Psoas muscle (tissue), 8 donors: Measurements from ENCODE around the gene GNAQ. TPM values are rescaled to one million over a fixed set of nuclear protein-coding genes. Genes with fewer than 3 reads are reported as not detected.
A peak's percentile ranks its signal among the peaks of the same experiment; 100 is the strongest.

Experiments used
- ATAC-seq, 4 donors: fragments of 200-7000 bp; cut with Tn5 transposase; one replicate each; pipeline ENCODE4 v1.9.1; 2020; ENCODE audit warnings: moderate library complexity in 3 of 4, mild to moderate bottlenecking in 2 of 4
- DNase-seq, 2 donors: peaks; one replicate each; pipeline ENCODE4 v3.0.0-alpha.2; 2020
- H3K27ac ChIP-seq: fragments of 200-600 bp; one replicate; pipeline ENCODE4 v1.8.0; 2022
- H3K27me3 ChIP-seq, 3 donors: fragments of 200-600 bp in 1 of 3; one replicate each; pipeline versions ENCODE4 v1.6.1 to v1.8.0; 2013 to 2022; ENCODE audit warnings: low read length in 2 of 3, mild to moderate bottlenecking in 2 of 3, moderate library complexity in 1 of 3; ENCODE audit not compliant: insufficient read depth in 3 of 3
- H3K36me3 ChIP-seq, 2 donors: fragments of 200-600 bp in 1 of 2; one replicate each; pipeline versions ENCODE4 v1.6.1 to v1.8.0; 2013 to 2022; ENCODE audit warnings: low read depth in 1 of 2, mild to moderate bottlenecking in 1 of 2, moderate library complexity in 1 of 2; ENCODE audit not compliant: insufficient read depth in 1 of 2
- H3K4me1 ChIP-seq: fragments of 200-600 bp; one replicate; pipeline ENCODE4 v1.8.0; 2022
- H3K4me3 ChIP-seq: fragments of 200-600 bp; one replicate; pipeline ENCODE4 v1.8.0; 2022; ENCODE audit warnings: mild to moderate bottlenecking
- H3K9me3 ChIP-seq: fragments of 200-600 bp; one replicate; pipeline ENCODE4 v1.8.0; 2022
- WGBS, 3 donors: extraction: QIAGEN DNeasy Blood & Tissue Kit; methylation state at CpG; one replicate each; pipeline versions ENCODE4 v1.1.6 to v1.1.7; 2013; 5-methylcytosine and 5-hydroxymethylcytosine counted together
- intact Hi-C, 2 donors: fragments of 100-400 bp; cut with DNase I; formaldehyde crosslinking; loops; one replicate each; pipeline versions ENCODE4 v1.11.0 to v1.14.2; 2022
- polyA plus RNA-seq, 3 donors: library from polyadenylated mRNA; stranded (reverse); fragments of 200-250 nt; gene quantifications; one replicate each; pipeline ENCODE4 v1.2.3, GENCODE V29; 2013
- total RNA-seq, 4 donors: library from RNA; stranded (reverse); fragmentation: NEBNext Ultra II Directional in 2 of 4; extraction: Animal tissue kit (Norgen Biotek cat#: 25700) in 2 of 4; gene quantifications; one replicate each; pipeline versions ENCODE4 v1.2.1 to v1.2.4, GENCODE V29; 2021 to 2023
- TF ChIP-seq, protein P1 (sequence below): fragments of 200-600 bp; IDR thresholded peaks from one replicate; pipeline ENCODE4 v1.8.0; 2022; ENCODE audit warnings: antibody characterized with exemption
- donor health status: healthy with polysubstance abuse.
- donor health status: DM: no; HTN: no; CAD: no; lungs with moderate emphysema.
- donor health status: Bipolar disorder and iron deficiency.
- donor health status: healthy.
- donor health status: DM: yes; HTN: yes; CAD: no.
- donor health status: DM: no; HTN: no; CAD: no.
- donor health status: DM: no; HTN: no; CAD: no.
- donor health status: DM: yes; HTN: yes; CAD: no.

GNAQ gene
- total and polyA plus RNA-seq, 7 donors, result 8.3 to 26.6 (median 23.8) TPM

DNA sequence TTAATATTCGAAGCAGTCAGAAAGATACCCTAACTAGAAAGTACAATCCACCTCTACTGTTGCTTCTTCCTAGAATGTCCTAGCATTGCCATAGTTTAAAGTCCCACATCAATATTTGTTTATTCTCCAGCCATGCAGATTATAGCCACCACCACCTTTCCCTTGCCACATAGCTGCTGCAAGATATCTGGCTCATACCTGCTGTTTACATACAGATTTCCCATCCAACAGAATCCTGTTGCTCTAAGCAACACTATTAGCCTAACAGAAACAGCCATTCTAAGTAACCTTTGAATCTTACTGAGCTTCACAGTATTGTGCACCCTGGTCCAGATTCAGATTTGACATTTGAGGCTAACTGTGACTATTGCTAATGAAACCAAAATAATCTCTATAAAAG is 45.6 kb downstream of the GNAQ start:
- no peak for DNase-seq
- no peaks in the 10 kb centered on the region for H3K36me3 ChIP-seq
- H3K4me3 ChIP-seq, result no peak overlapping the region
- WGBS, 3 donors, result 98 to 100% (median 100%) methylated on average over 1 of the region's 1 CpG
- no peaks in the 10 kb centered on the region for H3K27me3 ChIP-seq
- no peaks in the 10 kb centered on the region for H3K9me3 ChIP-seq
- intact Hi-C loops, result loop anchor here in 1 of 2 donors (5.0 kb wide), 1 partner anchor 36 kb away; no protein-coding TSS in a partner anchor
- no peak for ATAC-seq
- H3K4me1 ChIP-seq, result peaks cover 20% of the 10 kb centered on the region
- TF ChIP-seq, protein P1, sequence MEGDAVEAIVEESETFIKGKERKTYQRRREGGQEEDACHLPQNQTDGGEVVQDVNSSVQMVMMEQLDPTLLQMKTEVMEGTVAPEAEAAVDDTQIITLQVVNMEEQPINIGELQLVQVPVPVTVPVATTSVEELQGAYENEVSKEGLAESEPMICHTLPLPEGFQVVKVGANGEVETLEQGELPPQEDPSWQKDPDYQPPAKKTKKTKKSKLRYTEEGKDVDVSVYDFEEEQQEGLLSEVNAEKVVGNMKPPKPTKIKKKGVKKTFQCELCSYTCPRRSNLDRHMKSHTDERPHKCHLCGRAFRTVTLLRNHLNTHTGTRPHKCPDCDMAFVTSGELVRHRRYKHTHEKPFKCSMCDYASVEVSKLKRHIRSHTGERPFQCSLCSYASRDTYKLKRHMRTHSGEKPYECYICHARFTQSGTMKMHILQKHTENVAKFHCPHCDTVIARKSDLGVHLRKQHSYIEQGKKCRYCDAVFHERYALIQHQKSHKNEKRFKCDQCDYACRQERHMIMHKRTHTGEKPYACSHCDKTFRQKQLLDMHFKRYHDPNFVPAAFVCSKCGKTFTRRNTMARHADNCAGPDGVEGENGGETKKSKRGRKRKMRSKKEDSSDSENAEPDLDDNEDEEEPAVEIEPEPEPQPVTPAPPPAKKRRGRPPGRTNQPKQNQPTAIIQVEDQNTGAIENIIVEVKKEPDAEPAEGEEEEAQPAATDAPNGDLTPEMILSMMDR, result no peak
- H3K27ac ChIP-seq, result no peak overlapping the region

DNA sequence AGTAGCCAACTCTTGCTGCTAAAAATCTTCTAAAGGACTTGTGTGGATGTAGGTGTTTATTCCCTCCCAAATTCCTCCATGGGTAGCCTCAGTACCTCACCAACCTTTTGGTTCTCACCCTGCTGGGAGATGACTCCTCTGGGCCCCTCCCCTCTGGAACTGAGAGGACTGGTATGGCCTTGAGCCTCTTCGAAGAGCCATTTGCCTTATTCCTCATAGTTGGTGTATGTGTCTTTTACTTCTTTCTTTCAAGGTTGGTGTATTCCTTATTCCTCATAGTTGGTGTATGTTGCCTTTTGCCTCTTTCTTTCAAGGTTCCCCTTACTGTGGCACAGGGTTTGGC is 48.3 kb downstream of the GNAQ start:
- 52 to 57% (median 55%) methylated on average over 1 of the region's 1 CpG for WGBS, 3 donors
- no peak for DNase-seq
- Histone ChIP-seq H3K4me3 (no peak overlapping the region), H3K4me1 (peaks cover 24% of the 10 kb centered on the region), H3K9me3 (no peaks in the 10 kb centered on the region), H3K27me3 (no peaks in the 10 kb centered on the region), H3K36me3 (peaks cover 0 to 4% of the 10 kb centered on the region in 2 donors), H3K27ac (no peak overlapping the region)
- intact Hi-C loops, result no loop called here
- TF ChIP-seq, protein P1, result no peak
- ATAC-seq, result no peak

DNA sequence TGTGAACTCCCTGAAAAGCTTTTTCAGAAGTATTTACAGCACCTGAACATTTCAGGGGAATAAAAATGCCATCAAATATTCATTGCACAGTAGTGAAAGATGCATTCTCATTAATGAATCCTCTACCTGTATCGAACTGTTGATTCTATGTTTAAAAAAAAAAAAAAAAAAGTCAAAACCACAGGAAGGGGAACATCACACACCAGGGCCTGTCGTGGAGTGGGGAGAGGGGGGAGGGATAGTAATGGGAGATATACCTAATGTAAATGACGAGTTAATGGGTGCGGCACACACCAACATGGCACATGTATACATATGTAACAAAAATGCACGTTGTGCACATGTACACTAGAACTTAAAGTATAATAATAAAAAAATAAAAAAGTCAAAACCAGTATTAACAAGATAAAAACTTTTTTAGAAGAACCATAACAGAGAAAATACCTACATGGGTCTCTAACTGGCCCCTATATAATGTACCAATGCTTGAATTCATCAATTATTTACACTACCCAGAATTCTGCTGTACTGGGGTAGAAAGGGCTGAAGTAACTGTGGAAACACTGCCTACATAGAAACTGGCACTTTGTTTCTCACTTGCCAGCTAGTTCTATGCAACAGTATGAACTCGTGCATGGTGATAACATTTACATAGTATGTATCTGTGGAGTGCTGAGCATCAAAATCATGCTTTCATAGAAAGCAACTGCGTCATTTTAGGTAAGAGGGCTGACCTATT is 48.9 kb downstream of the GNAQ start:
- H3K27ac ChIP-seq, result no peak overlapping the region
- WGBS, 3 donors, result 90 to 96% (median 91%) methylated on average over 7 of the region's 7 CpGs

DNA sequence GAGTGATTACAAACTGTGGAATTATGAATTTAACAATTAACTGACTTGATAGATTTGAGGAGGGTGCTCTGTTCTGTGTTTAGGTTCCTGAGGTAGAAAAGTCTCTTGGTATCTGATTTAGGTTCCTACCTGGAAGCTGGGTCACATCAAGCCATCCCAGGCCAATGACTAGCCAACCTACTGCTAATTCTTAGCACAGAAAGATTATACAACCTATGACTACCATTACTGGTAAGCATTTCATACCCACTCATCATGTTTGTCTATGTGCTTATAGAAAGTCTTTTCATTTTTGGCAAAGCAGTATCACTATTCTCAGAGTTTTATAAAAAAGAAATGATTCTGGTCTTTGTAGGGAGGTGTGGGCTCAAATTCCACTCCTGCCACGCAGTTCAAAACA is 49.7 kb downstream of the GNAQ start:
- Histone ChIP-seq H3K27me3 (no peaks in the 10 kb centered on the region), H3K4me3 (no peak overlapping the region), H3K27ac (no peak overlapping the region), H3K36me3 (peaks cover 0 to 4% of the 10 kb centered on the region in 2 donors), H3K9me3 (no peaks in the 10 kb centered on the region), H3K4me1 (peaks cover 36% of the 10 kb centered on the region)
- ATAC-seq, result no peak
- no peak for DNase-seq
- intact Hi-C loops, result no loop called here
- TF ChIP-seq, protein P1, result no peak
- 58 to 87% (median 71%) methylated on average over 1 of the region's 1 CpG for WGBS, 3 donors

More for the DNA sequence above, 48.9 kb downstream of the GNAQ start:
- intact Hi-C loops, result no loop called here
- DNase-seq (no peak), ATAC-seq (no peak)
- H3K4me3 ChIP-seq, result no peak overlapping the region
- no peaks in the 10 kb centered on the region for H3K9me3 ChIP-seq
- H3K27me3 ChIP-seq, result no peaks in the 10 kb centered on the region
- TF ChIP-seq, protein P1, result no peak
- H3K4me1 ChIP-seq, result peaks cover 28% of the 10 kb centered on the region
- peaks cover 0 to 4% of the 10 kb centered on the region in 2 donors for H3K36me3 ChIP-seq

DNA sequence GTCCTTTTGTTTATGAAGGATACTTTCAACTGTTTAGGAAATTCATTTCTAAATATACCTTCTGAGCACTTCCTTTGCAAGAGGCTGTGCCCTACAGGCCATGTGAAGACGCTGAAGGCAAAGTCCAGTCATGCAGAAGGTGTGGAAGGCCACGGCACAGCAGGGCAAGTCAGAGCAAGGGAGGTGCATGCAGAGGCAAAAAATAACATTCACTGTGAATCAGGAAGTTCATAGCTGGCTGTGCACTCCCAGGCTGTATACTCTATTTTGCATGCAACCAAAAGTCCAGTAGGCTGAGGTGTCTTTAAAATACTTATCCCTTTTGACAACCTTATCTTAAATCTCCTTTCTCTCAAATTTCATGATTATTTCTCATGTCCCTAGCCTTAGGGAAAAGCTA is 50.3 kb downstream of the GNAQ start:
- TF ChIP-seq, protein P1, result no peak
- Histone ChIP-seq H3K4me1 (peaks cover 40% of the 10 kb centered on the region), H3K9me3 (no peaks in the 10 kb centered on the region), H3K27ac (no peak overlapping the region), H3K36me3 (peaks cover 0 to 4% of the 10 kb centered on the region in 2 donors), H3K4me3 (no peak overlapping the region), H3K27me3 (no peaks in the 10 kb centered on the region)
- ATAC-seq (peak; percentile 77 to 96 (median 88)), DNase-seq (no peak)
- WGBS, 3 donors, result 15 to 39% (median 22%) methylated on average over 2 of the region's 2 CpGs
- intact Hi-C loops, result no loop called here
